ENCODE results near the gene COQ5.

- TF ChIP-seq, protein P1, sequence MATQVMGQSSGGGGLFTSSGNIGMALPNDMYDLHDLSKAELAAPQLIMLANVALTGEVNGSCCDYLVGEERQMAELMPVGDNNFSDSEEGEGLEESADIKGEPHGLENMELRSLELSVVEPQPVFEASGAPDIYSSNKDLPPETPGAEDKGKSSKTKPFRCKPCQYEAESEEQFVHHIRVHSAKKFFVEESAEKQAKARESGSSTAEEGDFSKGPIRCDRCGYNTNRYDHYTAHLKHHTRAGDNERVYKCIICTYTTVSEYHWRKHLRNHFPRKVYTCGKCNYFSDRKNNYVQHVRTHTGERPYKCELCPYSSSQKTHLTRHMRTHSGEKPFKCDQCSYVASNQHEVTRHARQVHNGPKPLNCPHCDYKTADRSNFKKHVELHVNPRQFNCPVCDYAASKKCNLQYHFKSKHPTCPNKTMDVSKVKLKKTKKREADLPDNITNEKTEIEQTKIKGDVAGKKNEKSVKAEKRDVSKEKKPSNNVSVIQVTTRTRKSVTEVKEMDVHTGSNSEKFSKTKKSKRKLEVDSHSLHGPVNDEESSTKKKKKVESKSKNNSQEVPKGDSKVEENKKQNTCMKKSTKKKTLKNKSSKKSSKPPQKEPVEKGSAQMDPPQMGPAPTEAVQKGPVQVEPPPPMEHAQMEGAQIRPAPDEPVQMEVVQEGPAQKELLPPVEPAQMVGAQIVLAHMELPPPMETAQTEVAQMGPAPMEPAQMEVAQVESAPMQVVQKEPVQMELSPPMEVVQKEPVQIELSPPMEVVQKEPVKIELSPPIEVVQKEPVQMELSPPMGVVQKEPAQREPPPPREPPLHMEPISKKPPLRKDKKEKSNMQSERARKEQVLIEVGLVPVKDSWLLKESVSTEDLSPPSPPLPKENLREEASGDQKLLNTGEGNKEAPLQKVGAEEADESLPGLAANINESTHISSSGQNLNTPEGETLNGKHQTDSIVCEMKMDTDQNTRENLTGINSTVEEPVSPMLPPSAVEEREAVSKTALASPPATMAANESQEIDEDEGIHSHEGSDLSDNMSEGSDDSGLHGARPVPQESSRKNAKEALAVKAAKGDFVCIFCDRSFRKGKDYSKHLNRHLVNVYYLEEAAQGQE (IDR thresholded peaks at IDR 0.05; ENCODE audit: borderline replicate concordance): no peak
- TF ChIP-seq EP300 (conservative IDR thresholded peaks at IDR 0.05; ENCODE audit: poor library complexity, severe bottlenecking) (no peak), POLR2AphosphoS5 (IDR thresholded peaks at IDR 0.05) (no peak), EZH2 (IDR thresholded peaks at IDR 0.05; ENCODE audit: borderline replicate concordance, insufficient read depth, low read length, poor library complexity, severe bottlenecking) (no peak)
- TF ChIP-seq, protein P2, sequence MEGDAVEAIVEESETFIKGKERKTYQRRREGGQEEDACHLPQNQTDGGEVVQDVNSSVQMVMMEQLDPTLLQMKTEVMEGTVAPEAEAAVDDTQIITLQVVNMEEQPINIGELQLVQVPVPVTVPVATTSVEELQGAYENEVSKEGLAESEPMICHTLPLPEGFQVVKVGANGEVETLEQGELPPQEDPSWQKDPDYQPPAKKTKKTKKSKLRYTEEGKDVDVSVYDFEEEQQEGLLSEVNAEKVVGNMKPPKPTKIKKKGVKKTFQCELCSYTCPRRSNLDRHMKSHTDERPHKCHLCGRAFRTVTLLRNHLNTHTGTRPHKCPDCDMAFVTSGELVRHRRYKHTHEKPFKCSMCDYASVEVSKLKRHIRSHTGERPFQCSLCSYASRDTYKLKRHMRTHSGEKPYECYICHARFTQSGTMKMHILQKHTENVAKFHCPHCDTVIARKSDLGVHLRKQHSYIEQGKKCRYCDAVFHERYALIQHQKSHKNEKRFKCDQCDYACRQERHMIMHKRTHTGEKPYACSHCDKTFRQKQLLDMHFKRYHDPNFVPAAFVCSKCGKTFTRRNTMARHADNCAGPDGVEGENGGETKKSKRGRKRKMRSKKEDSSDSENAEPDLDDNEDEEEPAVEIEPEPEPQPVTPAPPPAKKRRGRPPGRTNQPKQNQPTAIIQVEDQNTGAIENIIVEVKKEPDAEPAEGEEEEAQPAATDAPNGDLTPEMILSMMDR (IDR thresholded peaks at IDR 0.05; ENCODE audit: poor library complexity, severe bottlenecking): no peak
These were observed 48.7 kb downstream of the COQ5 start for GRCh38 chr12:120480211-120480610.

Measured in neural cell (in vitro differentiated cells).